A673 (cell line): ENCODE measurements around the gene TGM1. TPM values are rescaled to one million over a fixed set of nuclear protein-coding genes. Genes with fewer than 3 reads are reported as not detected.

Experiments
- BruUV-seq: library from RNA; stranded (reverse); fragments of 400-500 nt; replicated peaks from 2 replicates; lab custom pipeline; 2021; lab: Mats Ljungman, UMichigan
- CTCF ChIA-PET: fragments of 300-600 bp; sonication (Branson Sonifier 250); formaldehyde crosslinking; loops from one replicate; lab custom pipeline; 2022; ENCODE audit warnings: antibody characterized with exemption; lab: Charles Lee
- POLR2A ChIA-PET: fragments of 300-600 bp; sonication (Branson Sonifier 250); formaldehyde crosslinking; loops from one replicate; lab custom pipeline; 2022; ENCODE audit warnings: antibody characterized with exemption; ENCODE audit not compliant: low non-redundant PET; lab: Charles Lee
- DNase-seq: peaks from one replicate; pipeline ENCODE4 v3.0.0-alpha.2; 2015; ENCODE audit warnings: low spot score
- H3K27ac ChIP-seq: fragments of 200-600 bp; sonication (generic); 2 replicates; pipeline ENCODE4 v1.5.1; 2016; ENCODE audit warnings: mixed run types, low read depth, mild to moderate bottlenecking, mixed read lengths, antibody characterized with exemption, low read length; ENCODE audit not compliant: poor library complexity, severe bottlenecking
- H3K27me3 ChIP-seq: fragments of 200-600 bp; sonication (generic); replicated peaks from 2 replicates; pipeline ENCODE4 v1.6.1; 2017; ENCODE audit warnings: mixed run types, low read depth, mild to moderate bottlenecking, mixed read lengths, antibody characterized with exemption, low read length; ENCODE audit not compliant: insufficient read depth, poor library complexity
- H3K36me3 ChIP-seq: fragments of 200-600 bp; sonication (generic); 2 replicates; pipeline ENCODE4 v1.6.1; 2016; ENCODE audit warnings: mixed run types, mild to moderate bottlenecking, mixed read lengths, antibody characterized with exemption, low read length; ENCODE audit not compliant: insufficient read depth, poor library complexity, severe bottlenecking
- H3K4me1 ChIP-seq: fragments of 200-600 bp; sonication (generic); 2 replicates; pipeline ENCODE4 v1.6.1; 2017; ENCODE audit warnings: mixed run types, mild to moderate bottlenecking, mixed read lengths, antibody characterized with exemption, low read length; ENCODE audit not compliant: insufficient read depth, poor library complexity, severe bottlenecking
- H3K4me3 ChIP-seq: fragments of 200-600 bp; sonication (generic); 2 replicates; pipeline ENCODE4 v1.5.1; 2016; ENCODE audit warnings: low read depth, mixed run types, mild to moderate bottlenecking, mixed read lengths, low read length; ENCODE audit not compliant: poor library complexity, severe bottlenecking
- H3K9me3 ChIP-seq: fragments of 200-600 bp; sonication (generic); 2 replicates; pipeline ENCODE4 v1.6.1; 2016; ENCODE audit warnings: mixed run types, low read depth, mild to moderate bottlenecking, mixed read lengths, antibody characterized with exemption, low read length; ENCODE audit not compliant: poor library complexity, severe bottlenecking
- EZH2 ChIP-seq: fragments of 200-600 bp; sonication (generic); IDR thresholded peaks from 2 replicates; pipeline ENCODE4 v1.6.1; 2017; ENCODE audit warnings: borderline replicate concordance, low read depth, mild to moderate bottlenecking, mixed read lengths, antibody characterized with exemption, low read length; ENCODE audit not compliant: poor library complexity, severe bottlenecking
- intact Hi-C: fragments of 100-400 bp; cut with micrococcal nuclease; formaldehyde crosslinking; loops from one replicate; pipeline ENCODE4 v1.10.0; 2022; ENCODE audit not compliant: unreplicated experiment
- total RNA-seq: library from RNA; stranded (reverse); gene quantifications from 2 replicates; pipeline ENCODE4 v1.2.3, GENCODE V29; 2021
- TF ChIP-seq, protein P1 (sequence below): fragments of 300-800, 200-600 bp; sonication (generic); conservative IDR thresholded peaks from 2 replicates; pipeline ENCODE4 v1.5.1; 2017; ENCODE audit warnings: low read depth, mild to moderate bottlenecking, antibody characterized with exemption, low read length, moderate library complexity, mixed read lengths

Gene TGM1
- total RNA-seq, 1 experiment from 2014 or later: 1.5 TPM

DNA sequence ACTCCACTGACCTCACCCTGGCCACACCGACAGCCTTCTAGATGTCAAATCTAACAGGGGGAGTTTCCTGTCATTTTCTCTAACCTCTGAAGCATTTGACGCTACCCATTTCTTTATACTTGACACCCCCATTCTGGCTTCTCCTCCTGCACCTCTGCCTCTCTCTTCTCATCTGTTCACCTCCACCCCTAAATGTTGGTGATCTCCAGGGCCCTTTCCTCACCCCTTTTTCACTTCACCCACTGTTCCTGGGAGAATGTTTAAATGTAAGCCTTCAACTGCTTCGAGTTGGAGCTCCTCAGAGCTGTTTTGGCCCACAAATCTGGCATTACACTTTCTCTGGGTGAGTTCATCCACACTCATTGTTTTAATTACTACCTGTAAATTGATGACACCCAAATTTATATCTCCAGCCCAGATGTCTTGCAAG, 8.9 kb upstream of the TGM1 start:
- Histone ChIP-seq H3K4me3 (peak overlapping the region; percentile 84), H3K9me3 (no peaks in the 10 kb centered on the region), H3K27me3 (no peaks in the 10 kb centered on the region), H3K36me3 (no peaks in the 10 kb centered on the region), H3K4me1 (peaks cover 4% of the 10 kb centered on the region), H3K27ac (peak overlapping the region; percentile 98)
- ChIA-PET CTCF (interaction anchor here (0.5 to 1.5 kb wide), 4 partner anchors 27 to 178 kb away, joined by 3 to 6 read pairs (median 4); partner anchors contain the start of genes CIDEB and TINF2), POLR2A (interaction anchor here (0.5 to 0.9 kb wide), 3 partner anchors 132 to 158 kb away, joined by 3 read pairs; partner anchors contain the start of genes DCAF11, KHNYN and NRL)
- TF ChIP-seq EZH2: no peak
- TF ChIP-seq, protein P1, sequence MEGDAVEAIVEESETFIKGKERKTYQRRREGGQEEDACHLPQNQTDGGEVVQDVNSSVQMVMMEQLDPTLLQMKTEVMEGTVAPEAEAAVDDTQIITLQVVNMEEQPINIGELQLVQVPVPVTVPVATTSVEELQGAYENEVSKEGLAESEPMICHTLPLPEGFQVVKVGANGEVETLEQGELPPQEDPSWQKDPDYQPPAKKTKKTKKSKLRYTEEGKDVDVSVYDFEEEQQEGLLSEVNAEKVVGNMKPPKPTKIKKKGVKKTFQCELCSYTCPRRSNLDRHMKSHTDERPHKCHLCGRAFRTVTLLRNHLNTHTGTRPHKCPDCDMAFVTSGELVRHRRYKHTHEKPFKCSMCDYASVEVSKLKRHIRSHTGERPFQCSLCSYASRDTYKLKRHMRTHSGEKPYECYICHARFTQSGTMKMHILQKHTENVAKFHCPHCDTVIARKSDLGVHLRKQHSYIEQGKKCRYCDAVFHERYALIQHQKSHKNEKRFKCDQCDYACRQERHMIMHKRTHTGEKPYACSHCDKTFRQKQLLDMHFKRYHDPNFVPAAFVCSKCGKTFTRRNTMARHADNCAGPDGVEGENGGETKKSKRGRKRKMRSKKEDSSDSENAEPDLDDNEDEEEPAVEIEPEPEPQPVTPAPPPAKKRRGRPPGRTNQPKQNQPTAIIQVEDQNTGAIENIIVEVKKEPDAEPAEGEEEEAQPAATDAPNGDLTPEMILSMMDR: no peak
- BruUV-seq: no TSS peak
- no peak for DNase-seq
- intact Hi-C loops: loop anchor here (2.0 kb wide), 1 partner anchor 29 kb away; the partner anchor contains the start of gene TINF2

DNA sequence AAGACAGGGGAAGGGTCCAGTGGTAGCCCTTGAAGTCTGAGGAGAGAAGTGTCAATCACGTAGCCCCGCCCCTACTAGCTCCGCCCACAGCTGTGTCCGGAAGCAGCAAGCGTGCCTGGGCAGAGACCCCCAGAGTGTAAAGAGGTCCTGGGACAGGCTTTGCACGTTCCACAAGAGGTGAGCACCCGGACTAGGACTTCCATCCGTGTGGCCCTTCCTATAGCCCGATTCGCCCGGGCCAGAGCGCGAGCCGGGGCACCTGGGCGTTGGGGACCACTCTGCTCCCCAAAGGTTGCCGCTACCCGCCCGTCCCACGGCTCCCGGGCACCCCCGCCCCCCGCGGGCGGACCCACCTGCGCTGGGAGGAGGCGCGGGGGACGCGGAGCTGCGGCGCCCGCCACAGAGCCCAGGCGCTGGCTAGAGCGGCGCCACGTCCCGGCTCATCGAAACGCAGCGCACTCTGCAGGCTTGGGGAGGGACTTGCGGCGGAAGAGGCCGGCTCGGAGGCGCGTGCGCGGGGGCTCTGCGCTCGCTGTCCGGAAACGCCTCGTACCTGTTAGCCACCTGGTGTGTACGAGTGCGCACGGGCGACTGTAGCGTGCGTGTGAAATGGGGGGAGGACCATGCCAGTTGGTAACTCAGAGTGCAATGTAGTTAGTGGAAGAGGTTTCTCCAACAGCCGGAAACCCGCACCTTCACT, 8.3 kb upstream of the TGM1 start, which contains the start of gene RABGGTA:
TSS of gene RABGGTA (minus strand) at position 464 of the 700 bp plus-strand sequence. CDS start 482 bp downstream, outside the sequence.
- no peaks in the 10 kb centered on the region for H3K27me3 ChIP-seq
- H3K36me3 ChIP-seq: no peaks in the 10 kb centered on the region
- BruUV-seq: no TSS peak
- intact Hi-C loops: loop anchor here (2.0 kb wide), 1 partner anchor 28 kb away; the partner anchor contains the start of gene TINF2
- TF ChIP-seq EZH2: no peak
- TF ChIP-seq, protein P1: peak; percentile 77
- peak within 1 kb of the TSS; percentile 98 for H3K27ac ChIP-seq
- peak within 1 kb of the TSS; percentile 84 for H3K4me3 ChIP-seq
- peaks cover 4% of the 10 kb centered on the region for H3K4me1 ChIP-seq
- ChIA-PET CTCF (interaction anchor here (0.5 to 1.5 kb wide), 6 partner anchors 8 to 178 kb away, joined by 3 to 6 read pairs (median 4); partner anchors contain the start of genes CIDEB and TINF2), POLR2A (interaction anchor here (0.5 to 0.9 kb wide), 4 partner anchors 9 to 159 kb away, joined by 3 to 5 read pairs (median 3); partner anchors contain the start of genes DCAF11, KHNYN and NRL)
- H3K9me3 ChIP-seq: no peaks in the 10 kb centered on the region
- DNase-seq: peak; percentile 94

DNA sequence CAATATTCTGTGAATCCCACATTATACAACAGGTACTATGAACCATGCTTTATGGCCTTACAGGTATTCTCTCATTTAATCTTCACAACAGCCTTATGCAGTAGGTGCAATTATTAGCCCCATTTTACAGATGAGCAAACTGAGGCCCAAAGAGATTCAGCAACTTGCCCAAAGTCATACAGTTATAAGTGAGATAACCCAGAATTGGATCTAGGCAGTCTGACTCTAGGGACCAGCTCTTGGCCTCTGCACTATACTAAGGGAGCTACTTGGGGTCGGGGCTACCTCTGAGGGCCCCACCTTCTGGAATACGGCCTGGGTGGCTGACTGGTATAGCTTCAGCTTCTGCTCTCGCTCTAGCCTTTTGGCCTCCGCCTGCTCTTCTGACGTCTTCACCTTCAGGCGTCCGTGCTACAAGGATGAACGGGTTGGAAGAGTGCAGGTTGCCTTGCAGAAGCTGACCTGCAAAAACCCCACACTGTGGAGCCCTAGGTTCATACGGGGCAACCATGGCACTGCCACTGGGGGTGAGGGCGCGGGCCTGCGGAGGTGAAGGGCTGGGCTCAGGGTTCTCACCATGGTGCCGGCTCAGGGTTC, 7.7 kb upstream of the TGM1 start:
- peaks cover 4% of the 10 kb centered on the region for H3K4me1 ChIP-seq
- no peak for DNase-seq
- peak overlapping the region; percentile 98 for H3K27ac ChIP-seq
- CTCF ChIA-PET: interaction anchor here (1.0 to 1.5 kb wide), 3 partner anchors 9 to 28 kb away, joined by 4 to 5 read pairs (median 4); partner anchors contain the start of gene TINF2
- no peaks in the 10 kb centered on the region for H3K27me3 ChIP-seq
- H3K36me3 ChIP-seq: no peaks in the 10 kb centered on the region
- TF ChIP-seq EZH2: no peak
- TF ChIP-seq, protein P1: no peak
- POLR2A ChIA-PET: interaction anchor here (0.5 to 0.9 kb wide), 2 partner anchors 8 to 159 kb away, joined by 3 to 5 read pairs; partner anchors contain the start of gene KHNYN
- H3K9me3 ChIP-seq: no peaks in the 10 kb centered on the region
- H3K4me3 ChIP-seq: peak overlapping the region; percentile 84
- no TSS peak for BruUV-seq
- intact Hi-C loops: loop anchor here (2.0 kb wide), 1 partner anchor 28 kb away; the partner anchor contains the start of gene TINF2
